Loucy (cell line): ENCODE results near the gene FUBP1.

Experiments used
- H2AFZ ChIP-seq: fragments of 200-600 bp; sonication (generic); 2 replicates; pipeline ENCODE4 v1.6.0; 2016; ENCODE audit warnings: antibody characterized with exemption, mild to moderate bottlenecking, low read length, moderate library complexity
- H3F3A ChIP-seq: fragments of 200-600 bp; 2 replicates; pipeline ENCODE4 v1.6.0; 2016; ENCODE audit warnings: antibody characterized with exemption, low read depth, mild to moderate bottlenecking
- H3K27me3 ChIP-seq: fragments of 200-600 bp; sonication (generic); 2 replicates; pipeline ENCODE4 v1.6.1; 2014; ENCODE audit warnings: low read length, mild to moderate bottlenecking; ENCODE audit not compliant: insufficient read depth, poor library complexity, severe bottlenecking
- H3K36me3 ChIP-seq: fragments of 200-600 bp; sonication (generic); 2 replicates; pipeline ENCODE4 v1.6.1; 2016; ENCODE audit warnings: low read length; ENCODE audit not compliant: insufficient read depth
- H3K4me1 ChIP-seq: fragments of 200-600 bp; sonication (generic); 2 replicates; pipeline ENCODE4 v1.5.1; 2014; ENCODE audit warnings: low read length, mild to moderate bottlenecking; ENCODE audit not compliant: insufficient read depth, poor library complexity, severe bottlenecking
- H3K4me2 ChIP-seq: fragments of 200-600 bp; sonication (generic); 2 replicates; pipeline ENCODE4 v1.6.0; 2014; ENCODE audit warnings: antibody characterized with exemption, low read length, low read depth, mild to moderate bottlenecking; ENCODE audit not compliant: poor library complexity, severe bottlenecking
- H3K4me3 ChIP-seq: fragments of 200-600 bp; sonication (generic); 2 replicates; pipeline ENCODE4 v1.5.1; 2014; ENCODE audit warnings: low read length, mild to moderate bottlenecking, mixed read lengths; ENCODE audit not compliant: poor library complexity, severe bottlenecking
- H3K79me2 ChIP-seq: fragments of 200-600 bp; sonication (generic); 2 replicates; pipeline ENCODE4 v1.6.1; 2014; ENCODE audit warnings: low read length; ENCODE audit not compliant: insufficient read depth
- H3K9ac ChIP-seq: fragments of 200-600 bp; sonication (generic); 2 replicates; pipeline ENCODE4 v1.6.0; 2014; ENCODE audit warnings: mild to moderate bottlenecking, low read depth, low read length, moderate library complexity; ENCODE audit not compliant: poor library complexity, severe bottlenecking
- H3K9me2 ChIP-seq: fragments of 200-600 bp; sonication (generic); replicated peaks from 2 replicates; pipeline ENCODE4 v1.6.1; 2016; ENCODE audit warnings: low read depth, low read length, mixed read lengths
- H3K9me3 ChIP-seq: fragments of 200-600 bp; sonication (generic); 2 replicates; pipeline ENCODE4 v1.6.1; 2014; ENCODE audit warnings: mild to moderate bottlenecking, antibody characterized with exemption, low read length, low read depth; ENCODE audit not compliant: insufficient read depth
- H4K20me1 ChIP-seq: fragments of 200-600 bp; sonication (generic); 2 replicates; pipeline ENCODE4 v1.6.0; 2014; ENCODE audit warnings: antibody characterized with exemption, low read length, mild to moderate bottlenecking; ENCODE audit not compliant: insufficient read depth, poor library complexity, severe bottlenecking
- CTCF ChIP-seq: fragments of 200-600 bp; sonication (generic); conservative IDR thresholded peaks from 2 replicates; pipeline ENCODE4 v1.5.1; 2014; ENCODE audit warnings: mild to moderate bottlenecking, antibody characterized with exemption, low read length
- EZH2phosphoT487 ChIP-seq: fragments of 200-600 bp; IDR thresholded peaks from 2 replicates; pipeline ENCODE4 v1.6.1; 2018; ENCODE audit warnings: antibody characterized with exemption, mild to moderate bottlenecking, moderate library complexity, borderline replicate concordance

FUBP1 gene

GRCh38 chr1:77906624-77907023 is 72.2 kb downstream of the FUBP1 start:
- H3K9ac ChIP-seq: no peak overlapping the region
- H3K4me1 ChIP-seq: no peaks in the 10 kb centered on the region
- H2AFZ ChIP-seq: no peak overlapping the region
- H4K20me1 ChIP-seq: no peaks in the 10 kb centered on the region
- H3K4me3 ChIP-seq: no peak overlapping the region
- no peaks in the 10 kb centered on the region for H3K27me3 ChIP-seq
- H3K4me2 ChIP-seq: no peak overlapping the region
- no peaks in the 10 kb centered on the region for H3K9me2 ChIP-seq
- no peaks in the 10 kb centered on the region for H3F3A ChIP-seq
- no peaks in the 10 kb centered on the region for H3K36me3 ChIP-seq
- no peaks in the 10 kb centered on the region for H3K79me2 ChIP-seq
- TF ChIP-seq EZH2phosphoT487: no peak
- no peak for TF ChIP-seq CTCF
- no peaks in the 10 kb centered on the region for H3K9me3 ChIP-seq

- H3K36me3 ChIP-seq: no peaks in the 10 kb centered on the region
- H3K27me3 ChIP-seq: no peaks in the 10 kb centered on the region
- no peak overlapping the region for H3K9ac ChIP-seq
- no peak overlapping the region for H3K4me3 ChIP-seq
- H3K9me2 ChIP-seq: no peaks in the 10 kb centered on the region
- no peaks in the 10 kb centered on the region for H4K20me1 ChIP-seq
- H3K4me2 ChIP-seq: no peak overlapping the region
- TF ChIP-seq CTCF (no peak), EZH2phosphoT487 (no peak)
- no peaks in the 10 kb centered on the region for H3F3A ChIP-seq
- H2AFZ ChIP-seq: no peak overlapping the region
- H3K9me3 ChIP-seq: no peaks in the 10 kb centered on the region
- H3K79me2 ChIP-seq: no peaks in the 10 kb centered on the region
- H3K4me1 ChIP-seq: no peaks in the 10 kb centered on the region
Observed at GRCh38 chr1:77906019-77906545, 72.8 kb downstream of the FUBP1 start.

- H3K9me3 ChIP-seq: no peaks in the 10 kb centered on the region
- no peak overlapping the region for H2AFZ ChIP-seq
- H3K27me3 ChIP-seq: no peaks in the 10 kb centered on the region
- no peak for TF ChIP-seq CTCF
- no peak for TF ChIP-seq EZH2phosphoT487
- H4K20me1 ChIP-seq: no peaks in the 10 kb centered on the region
- H3K79me2 ChIP-seq: no peaks in the 10 kb centered on the region
- no peak overlapping the region for H3K4me2 ChIP-seq
- no peaks in the 10 kb centered on the region for H3K9me2 ChIP-seq
- H3K9ac ChIP-seq: no peak overlapping the region
- H3F3A ChIP-seq: no peaks in the 10 kb centered on the region
- H3K4me3 ChIP-seq: no peak overlapping the region
- no peaks in the 10 kb centered on the region for H3K36me3 ChIP-seq
- no peaks in the 10 kb centered on the region for H3K4me1 ChIP-seq
Observed at GRCh38 chr1:77905603-77906002, 73.3 kb downstream of the FUBP1 start.
